ENCODE data around the gene ABTB2. TPM values are rescaled to one million over a fixed set of nuclear protein-coding genes. Genes with fewer than 3 reads are reported as not detected.
A peak's percentile ranks its signal among the peaks of the same experiment; 100 is the strongest.

The ABTB2 gene
- total and polyA plus RNA-seq, 7 donors, result 4.5 to 24.7 (median 18.5) TPM

- H3K4me1 ChIP-seq, result peaks cover 31% of the 10 kb centered on the region
- 0% methylated on average over 32 to 39 of the region's 39 CpGs for WGBS, 3 donors
- H3K4me3 ChIP-seq, result peak overlapping the region; percentile 60
- H3K36me3 ChIP-seq (ENCODE audit: insufficient read depth in 1 of 2, low read depth in 1 of 2), result no peaks in the 10 kb centered on the region
- no peaks in the 10 kb centered on the region for H3K9me3 ChIP-seq
- H3K27ac ChIP-seq, result peak overlapping the region; percentile 84
- peaks cover 0 to 5% (median 0%) of the 10 kb centered on the region in 3 donors for H3K27me3 ChIP-seq (ENCODE audit: insufficient read depth in 3 of 3, low read length in 2 of 3)
- peak; percentile 51 to 77 (median 62) for ATAC-seq
- DNase-seq, result peak; percentile 69 to 91
- peak; percentile 72 for TF ChIP-seq CTCF (IDR thresholded peaks at IDR 0.05)
- intact Hi-C loops (cut with DNase I), result loop anchor here (1.0 to 10.0 kb wide), 5 partner anchors 84 to 362 kb away; partner anchors contain the start of gene NAT10 (in 1 of the 2)
Measured at GRCh38 chr11:34358728-34359547, 1.1 kb upstream of the ABTB2 start.

- Histone ChIP-seq H3K9me3 (no peaks in the 10 kb centered on the region), H3K27ac (peak overlapping the region; percentile 84), H3K27me3 (ENCODE audit: insufficient read depth in 3 of 3, low read length in 2 of 3) (peaks cover 0 to 5% (median 0%) of the 10 kb centered on the region in 3 donors), H3K4me1 (peaks cover 31% of the 10 kb centered on the region), H3K36me3 (ENCODE audit: insufficient read depth in 1 of 2, low read depth in 1 of 2) (no peaks in the 10 kb centered on the region), H3K4me3 (peak overlapping the region; percentile 60)
- WGBS, 3 donors, result 1% methylated on average over 20 to 25 of the region's 25 CpGs
- no peak for TF ChIP-seq CTCF (IDR thresholded peaks at IDR 0.05)
- ATAC-seq (peak; percentile 4 to 44 (median 21)), DNase-seq (peak in 1 of 2 donors; percentile 63)
- intact Hi-C loops (cut with DNase I), result loop anchor here (2.0 to 10.0 kb wide), 3 partner anchors 83 to 253 kb away; partner anchors contain the start of gene NAT10 (in 1 of the 2)
Measured at GRCh38 chr11:34358258-34358727, 483 bp upstream of the ABTB2 start.

- no peak for TF ChIP-seq CTCF (IDR thresholded peaks at IDR 0.05)
- peak overlapping the region; percentile 91 for H3K27ac ChIP-seq
- H3K36me3 ChIP-seq (ENCODE audit: insufficient read depth in 1 of 2, low read depth in 1 of 2), result no peaks in the 10 kb centered on the region
- DNase-seq, result peak; percentile 64 to 85
- WGBS, 3 donors, result 0 to 1% (median 0%) methylated on average over 61 to 83 of the region's 83 CpGs
- intact Hi-C loops (cut with DNase I), result loop anchor here (5.0 to 10.0 kb wide), 2 partner anchors 82 to 105 kb away; no protein-coding TSS in a partner anchor
- H3K27me3 ChIP-seq (ENCODE audit: insufficient read depth in 3 of 3, low read length in 2 of 3), result peaks cover 0 to 5% (median 0%) of the 10 kb centered on the region in 3 donors
- ATAC-seq, result peak; percentile 67 to 76 (median 72)
- H3K4me1 ChIP-seq, result peaks cover 31% of the 10 kb centered on the region
- H3K9me3 ChIP-seq, result no peaks in the 10 kb centered on the region
- peak overlapping the region; percentile 88 for H3K4me3 ChIP-seq
Measured at GRCh38 chr11:34356913-34357700, 703 bp downstream of the ABTB2 start.

- DNase-seq (peak in 1 of 2 donors; percentile 21), ATAC-seq (no peak)
- intact Hi-C loops (cut with DNase I), result loop anchor here (5.0 to 10.0 kb wide), 2 partner anchors 82 to 104 kb away; no protein-coding TSS in a partner anchor
Measured at GRCh38 chr11:34356576-34356912, 1.3 kb downstream of the ABTB2 start.

More at GRCh38 chr11:34356576-34356912, 1.3 kb downstream of the ABTB2 start:
- peak overlapping the region; percentile 88 for H3K4me3 ChIP-seq
- H3K27ac ChIP-seq, result peak overlapping the region; percentile 91
- H3K36me3 ChIP-seq (ENCODE audit: insufficient read depth in 1 of 2, low read depth in 1 of 2), result no peaks in the 10 kb centered on the region
- peaks cover 31% of the 10 kb centered on the region for H3K4me1 ChIP-seq
- no peaks in the 10 kb centered on the region for H3K9me3 ChIP-seq
- TF ChIP-seq CTCF (IDR thresholded peaks at IDR 0.05), result no peak
- WGBS, 3 donors, result 3 to 5% (median 4%) methylated on average over 19 of the region's 19 CpGs
- H3K27me3 ChIP-seq (ENCODE audit: insufficient read depth in 3 of 3, low read length in 2 of 3), result peaks cover 0 to 5% (median 0%) of the 10 kb centered on the region in 3 donors

All from psoas muscle (tissue), 8 donors.